Activated CD4-positive, alpha-beta memory T cell treated with anti-CD3 and anti-CD28 coated beads, Interleukin-2, amount 10 ng/mL, durations not matched to agents 7 days and 5 days (primary cell): ENCODE measurements around the gene SLC17A6. TPM values are rescaled to one million over a fixed set of nuclear protein-coding genes. Genes with fewer than 3 reads are reported as not detected.

ENCODE experiments used
- CTCF ChIA-PET: fragments of 350-600 bp; sonication (Branson Sonifier 250); formaldehyde crosslinking; loops from one replicate; lab custom pipeline; 2021; ENCODE audit warnings: antibody characterized with exemption, inconsistent platforms; lab: Charles Lee
- POLR2A ChIA-PET: fragments of 350-600 bp; sonication (Branson Sonifier 250); formaldehyde crosslinking; loops from one replicate; lab custom pipeline; 2021; ENCODE audit warnings: antibody characterized with exemption; lab: Charles Lee
- DNase-seq: peaks from one replicate; pipeline ENCODE4 v3.0.0-alpha.2; 2020
- H3K27ac Mint-ChIP-seq: one replicate; pipeline ENCODE4 v1.8.0; 2021; ENCODE audit warnings: mild to moderate bottlenecking, mixed read lengths
- H3K27me3 Mint-ChIP-seq: one replicate; pipeline ENCODE4 v1.8.0; 2021; ENCODE audit warnings: mixed read lengths
- H3K36me3 Mint-ChIP-seq: one replicate; pipeline ENCODE4 v1.8.0; 2021; ENCODE audit warnings: low read depth, mixed read lengths
- H3K4me1 Mint-ChIP-seq: one replicate; pipeline ENCODE4 v1.8.0; 2021; ENCODE audit warnings: mixed read lengths
- H3K4me3 Mint-ChIP-seq: one replicate; pipeline ENCODE4 v1.8.0; 2021; ENCODE audit warnings: mild to moderate bottlenecking, mixed read lengths
- H3K9me3 Mint-ChIP-seq: one replicate; pipeline ENCODE4 v1.8.0; 2021; ENCODE audit warnings: mixed read lengths
- total RNA-seq, 2 experiments: library from RNA; stranded (reverse); gene quantifications; one replicate each; pipeline ENCODE4 v1.2.3, GENCODE V29; 2021

SLC17A6 gene
- total RNA-seq, 2 experiments from 2014 or later, result not detected

DNA sequence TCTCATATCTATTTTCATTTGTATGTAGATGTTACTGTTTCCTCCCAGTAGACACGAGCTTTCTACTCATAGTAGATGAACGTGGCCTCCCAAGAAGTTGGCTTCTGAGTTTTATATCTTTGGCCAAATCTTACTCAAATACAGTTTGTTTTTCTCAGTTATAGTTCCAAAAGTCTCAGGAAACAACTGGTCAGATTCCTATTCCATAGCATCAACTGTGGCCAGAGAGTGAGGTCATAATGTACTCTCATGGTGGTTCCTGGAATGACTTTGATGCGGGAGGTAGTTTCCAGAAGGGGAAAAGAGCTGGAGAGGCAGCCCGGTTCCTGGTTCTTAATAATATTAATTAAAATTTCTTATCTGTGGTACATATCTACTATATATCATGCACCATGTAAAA, 77.3 kb downstream of the SLC17A6 start:
- no peaks in the 10 kb centered on the region for H3K36me3 Mint-ChIP-seq
- no peak overlapping the region for H3K4me3 Mint-ChIP-seq
- CTCF ChIA-PET, result no interaction called here
- no peak overlapping the region for H3K27ac Mint-ChIP-seq
- H3K27me3 Mint-ChIP-seq, result no peaks in the 10 kb centered on the region
- H3K9me3 Mint-ChIP-seq, result no peaks in the 10 kb centered on the region
- no peaks in the 10 kb centered on the region for H3K4me1 Mint-ChIP-seq
- DNase-seq, result no peak
- POLR2A ChIA-PET, result no interaction called here

DNA sequence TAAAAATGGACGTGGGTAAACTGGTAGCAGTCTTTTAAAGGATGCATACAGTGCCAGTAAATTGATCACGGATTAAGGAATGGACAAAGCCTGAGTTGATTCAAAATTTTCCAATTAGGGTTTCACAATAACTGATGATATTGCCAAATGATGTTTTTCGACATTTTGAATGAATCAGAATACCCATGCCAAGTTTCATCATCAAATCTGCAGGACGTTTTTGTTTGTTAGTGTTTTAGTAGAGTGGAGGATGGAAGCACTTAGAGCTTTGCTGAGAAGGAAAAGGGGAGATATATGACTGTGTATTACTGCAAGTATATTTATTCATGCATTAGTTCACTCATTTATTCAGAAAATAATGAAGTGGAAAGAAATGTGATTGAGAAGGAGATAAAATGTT, 78.3 kb downstream of the SLC17A6 start:
- Mint-ChIP-seq H3K27me3 (no peaks in the 10 kb centered on the region), H3K4me1 (no peaks in the 10 kb centered on the region), H3K27ac (no peak overlapping the region), H3K36me3 (no peaks in the 10 kb centered on the region), H3K4me3 (no peak overlapping the region), H3K9me3 (no peaks in the 10 kb centered on the region)
- ChIA-PET POLR2A (no interaction called here), CTCF (no interaction called here)
- no peak for DNase-seq

- Mint-ChIP-seq H3K4me1 (no peaks in the 10 kb centered on the region), H3K4me3 (no peak overlapping the region), H3K9me3 (no peaks in the 10 kb centered on the region), H3K27ac (no peak overlapping the region), H3K27me3 (peaks cover 2% of the 10 kb centered on the region), H3K36me3 (no peaks in the 10 kb centered on the region)
- CTCF ChIA-PET, result no interaction called here
- no peak for DNase-seq
- POLR2A ChIA-PET, result no interaction called here
Observed at GRCh38 chr11:22426915-22427314, 88.7 kb downstream of the SLC17A6 start.

Other genes with a start within 250 kb of the SLC17A6 start
- not detected for gene ANO5, start 145.3 kb upstream of the SLC17A6 start, total RNA-seq